ENCODE results near the gene GSE1.

DNA sequence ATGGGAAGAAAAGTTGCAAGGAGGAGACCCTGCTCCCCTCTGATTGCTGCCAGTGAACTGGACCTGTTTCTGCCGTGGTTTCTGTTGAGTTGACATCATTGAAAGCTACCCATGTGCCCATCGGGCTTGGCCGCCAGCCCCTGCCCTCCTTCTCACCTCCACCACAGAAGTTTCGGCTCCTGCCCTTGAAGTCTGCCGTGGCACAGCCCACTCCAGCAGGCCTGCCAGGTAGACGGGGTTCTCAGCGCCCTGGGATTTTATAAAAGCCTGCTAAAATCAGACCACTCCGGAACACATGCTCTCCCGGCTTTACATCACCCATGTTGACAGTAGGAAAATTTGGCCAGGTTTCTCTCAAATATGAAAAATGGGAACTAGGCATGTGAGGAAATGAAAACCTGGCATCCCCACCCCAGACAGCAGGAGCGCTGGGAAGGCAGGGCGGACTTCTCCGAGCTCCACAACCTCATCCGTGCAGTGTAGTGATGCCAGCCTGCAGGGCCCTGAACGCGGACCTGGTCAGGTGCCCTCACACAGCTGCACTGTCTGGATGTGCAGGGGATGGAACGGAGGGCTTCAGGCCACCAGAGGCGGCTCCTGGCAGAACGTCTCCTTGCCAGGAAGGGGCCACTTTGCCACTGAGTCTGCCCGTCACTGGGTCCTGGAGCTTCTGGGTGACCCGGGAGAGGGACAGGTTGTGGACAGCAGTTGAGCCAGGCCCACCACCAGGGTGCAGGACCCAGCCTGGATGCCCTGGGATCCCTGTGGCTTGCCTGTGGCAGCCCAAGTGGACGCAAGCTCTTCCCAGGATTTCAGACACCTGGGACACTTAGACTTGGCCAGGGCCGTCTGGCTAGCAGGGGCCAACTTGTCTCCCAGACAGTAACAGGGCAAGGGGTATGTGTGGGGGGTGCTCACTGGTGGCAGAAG is 6.9 kb upstream of the GSE1 start:
- TF ChIP-seq, protein P1, sequence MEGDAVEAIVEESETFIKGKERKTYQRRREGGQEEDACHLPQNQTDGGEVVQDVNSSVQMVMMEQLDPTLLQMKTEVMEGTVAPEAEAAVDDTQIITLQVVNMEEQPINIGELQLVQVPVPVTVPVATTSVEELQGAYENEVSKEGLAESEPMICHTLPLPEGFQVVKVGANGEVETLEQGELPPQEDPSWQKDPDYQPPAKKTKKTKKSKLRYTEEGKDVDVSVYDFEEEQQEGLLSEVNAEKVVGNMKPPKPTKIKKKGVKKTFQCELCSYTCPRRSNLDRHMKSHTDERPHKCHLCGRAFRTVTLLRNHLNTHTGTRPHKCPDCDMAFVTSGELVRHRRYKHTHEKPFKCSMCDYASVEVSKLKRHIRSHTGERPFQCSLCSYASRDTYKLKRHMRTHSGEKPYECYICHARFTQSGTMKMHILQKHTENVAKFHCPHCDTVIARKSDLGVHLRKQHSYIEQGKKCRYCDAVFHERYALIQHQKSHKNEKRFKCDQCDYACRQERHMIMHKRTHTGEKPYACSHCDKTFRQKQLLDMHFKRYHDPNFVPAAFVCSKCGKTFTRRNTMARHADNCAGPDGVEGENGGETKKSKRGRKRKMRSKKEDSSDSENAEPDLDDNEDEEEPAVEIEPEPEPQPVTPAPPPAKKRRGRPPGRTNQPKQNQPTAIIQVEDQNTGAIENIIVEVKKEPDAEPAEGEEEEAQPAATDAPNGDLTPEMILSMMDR (optimal IDR thresholded peaks at IDR 0.05 in 1 of 3, IDR thresholded peaks at IDR 0.05 in 1 of 3, conservative IDR thresholded peaks at IDR 0.05 in 1 of 3; ENCODE audit: extremely low read depth in 1 of 3, insufficient read depth in 2 of 3, low read length in 3 of 3) = no peak
- TF ChIP-seq EZH2 (IDR thresholded peaks at IDR 0.05; ENCODE audit: low read length) = no peak

Measured in keratinocyte (primary cell).